K562 (cell line): ENCODE results near the gene ZNF546. TPM values are rescaled to one million over a fixed set of nuclear protein-coding genes. Genes with fewer than 3 reads are reported as not detected.

Experiments
- CBX1 ChIP-seq: sonication (generic); IDR thresholded peaks from 2 replicates; pipeline ENCODE4 v1.6.1; 2016; ENCODE audit warnings: antibody characterized with exemption, low read depth, mild to moderate bottlenecking
- CREB1 ChIP-seq, 2 experiments: sonication (generic) in 1 of 2; formaldehyde crosslinking in 1 of 2; IDR thresholded peaks; 2 replicates each; pipeline versions ENCODE4 v1.6.1 to v1.8.0; 2012 to 2022; ENCODE audit warnings: inconsistent platforms in 1 of 2, mild to moderate bottlenecking in 1 of 2, missing genetic modification reagents in 1 of 2, moderate library complexity in 1 of 2
- E2F6 ChIP-seq, 2 experiments: IDR thresholded peaks; 2 replicates each; pipeline ENCODE4 v1.6.1; 2011; ENCODE audit warnings: borderline replicate concordance in 1 of 2, control low read depth in 1 of 2, low read depth in 1 of 2, low read length in 1 of 2, mild to moderate bottlenecking in 1 of 2, mixed read lengths in 1 of 2, moderate library complexity in 1 of 2; ENCODE audit not compliant: insufficient read depth in 1 of 2, insufficient read length in 1 of 2, poor library complexity in 1 of 2, severe bottlenecking in 1 of 2; ENCODE audit errors: extremely low read depth in 1 of 2
- FOXJ2 ChIP-seq: fragments of 200-800 bp; sonication (Bioruptor generic); IDR thresholded peaks from 2 replicates; pipeline ENCODE4 v1.6.1; 2016; ENCODE audit warnings: missing genetic modification characterization, missing compliant biosample characterization
- FOXJ3 ChIP-seq: sonication (generic); formaldehyde crosslinking; IDR thresholded peaks from 2 replicates; pipeline ENCODE4 v1.4.0; 2020; ENCODE audit warnings: mild to moderate bottlenecking, missing genetic modification reagents
- HDAC1 ChIP-seq, 2 experiments: fragments of 450-650 bp; IDR thresholded peaks; 2 replicates each; pipeline ENCODE4 v1.6.1; 2016 to 2017; ENCODE audit warnings: inconsistent platforms in 1 of 2, mild to moderate bottlenecking in 1 of 2, moderate library complexity in 1 of 2
- MCM2 ChIP-seq: fragments of 450-650 bp; IDR thresholded peaks from 2 replicates; pipeline ENCODE4 v1.6.1; 2017; ENCODE audit warnings: low read depth, mild to moderate bottlenecking
- RAD21 ChIP-seq, 2 experiments: fragments of 250-450 bp in 1 of 2; fragments of 450-650 bp in 1 of 2; sonication (Bioruptor Pico) in 1 of 2; formaldehyde crosslinking in 1 of 2; IDR thresholded peaks in 1 of 2; conservative IDR thresholded peaks in 1 of 2; 2 replicates each; pipeline versions ENCODE4 v1.4.0 to v1.8.0; 2020 to 2022; ENCODE audit warnings: mild to moderate bottlenecking in 2 of 2, moderate library complexity in 1 of 2
- SP1 ChIP-seq: sonication (generic); formaldehyde crosslinking; IDR thresholded peaks from 2 replicates; pipeline ENCODE4 v1.8.1; 2022; ENCODE audit warnings: mild to moderate bottlenecking, missing genetic modification reagents
- ZBTB11 ChIP-seq, 3 experiments: fragments of 200-800 bp in 1 of 3; fragments of 250-450 bp in 1 of 3; fragments of 450-650 bp in 1 of 3; sonication (Bioruptor Pico) in 1 of 3; sonication (Bioruptor generic) in 1 of 3; formaldehyde crosslinking in 1 of 3; IDR thresholded peaks; 2 replicates each; pipeline versions ENCODE4 v1.6.1 to v1.8.0; 2016 to 2022; ENCODE audit warnings: mild to moderate bottlenecking in 2 of 3, missing genetic modification characterization in 2 of 3, missing compliant biosample characterization in 1 of 3, moderate library complexity in 1 of 3
- ZMIZ1 ChIP-seq, 2 experiments: fragments of 150-350 bp in 1 of 2; IDR thresholded peaks; 2 replicates each; pipeline ENCODE4 v1.6.1; 2012 to 2016; ENCODE audit warnings: low read depth in 2 of 2, low read length in 2 of 2, mild to moderate bottlenecking in 1 of 2, moderate library complexity in 1 of 2
- ZNF707 ChIP-seq: fragments of 250-450 bp; sonication (Bioruptor Pico); conservative IDR thresholded peaks from 2 replicates; pipeline ENCODE4 v1.8.0; 2022; ENCODE audit warnings: inconsistent platforms, mild to moderate bottlenecking, moderate library complexity
- ZNF766 ChIP-seq: fragments of 200-800 bp; sonication (Bioruptor generic); conservative IDR thresholded peaks from 2 replicates; pipeline ENCODE4 v1.6.1; 2016; ENCODE audit warnings: missing genetic modification characterization, missing compliant biosample characterization
- ZZZ3 ChIP-seq: fragments of 450-650 bp; IDR thresholded peaks from 2 replicates; pipeline ENCODE4 v1.6.1; 2016; ENCODE audit warnings: antibody characterized with exemption, mild to moderate bottlenecking, moderate library complexity
- polyA plus RNA-seq, 8 experiments: library from polyadenylated mRNA; depleted of rRNA in 4 of 8; stranded (reverse) in 5 of 8; unstranded in 3 of 8; fragments of >200 nt; fragmentation: Nextera tagmentation in 2 of 8; fragmentation: Illumina TruSeq in 1 of 8; extraction: Ambion mirVana in 2 of 8; extraction: Trizol in 1 of 8; gene quantifications; 2 replicates each; pipeline versions ENCODE4 v1.2.1 to v1.2.3, GENCODE V29; 2011 to 2014; ENCODE audit warnings: inconsistent platforms in 1 of 8, missing spikeins in 1 of 8
- total RNA-seq, 7 experiments: library from RNA; depleted of rRNA in 6 of 7; stranded (reverse); fragments of >200 nt in 6 of 7; fragmentation: Illumina TruSeq in 2 of 7; extraction: Trizol in 2 of 7; gene quantifications; 2 replicates each; pipeline versions ENCODE4 v1.2.1 to v1.2.3, GENCODE V29; 2011 to 2021; ENCODE audit warnings: low replicate concordance in 1 of 7

Gene ZNF546
- total and polyA plus RNA-seq, 9 of the 15 experiments (the other 6 are each of a cell fraction or from before 2014, with no cell fraction given): 0.73 to 5.1 (median 2.2) TPM

GRCh38 chr19:39970675-39971379, 26.0 kb upstream of the ZNF546 start, which contains the start of gene PSMC4 (continued):
- TF ChIP-seq ZBTB11 (CRISPR knock-in tag; IDR thresholded peaks at IDR 0.05): peak in 1 of 3 experiments; percentile 75; a peak in 2 of 6 replicates
- TF ChIP-seq ZNF707: no peak
- TF ChIP-seq HDAC1 (IDR thresholded peaks at IDR 0.05): peak in 1 of 2 experiments; percentile 76; a peak in 2 of 4 replicates
- TF ChIP-seq FOXJ2 (tag): no peak
- peak; percentile 93 for TF ChIP-seq SP1 (CRISPR knock-in tag)
- TF ChIP-seq CREB1 (IDR thresholded peaks at IDR 0.05): peak; percentile 92
- TF ChIP-seq CREB1 (CRISPR knock-in tag; IDR thresholded peaks at IDR 0.05): peak; percentile 95
- 0 out of 4 replicates have a peak, but pooled peaks of 1 of the 2 experiments have one; percentile 16 for TF ChIP-seq ZMIZ1 (IDR thresholded peaks at IDR 0.05; ENCODE audit: low read depth in 2 of 2, low read length in 2 of 2)
- TF ChIP-seq ZZZ3: no peak
- no peak for TF ChIP-seq MCM2
- TF ChIP-seq CBX1: no peak; the same call in 1 of the 2 replicates
- TF ChIP-seq RAD21 (CRISPR knock-in tag; conservative IDR thresholded peaks at IDR 0.05 in 1 of 2, IDR thresholded peaks at IDR 0.05 in 1 of 2): peak; percentile 84 to 88
- no peak for TF ChIP-seq FOXJ3
- 0 out of 2 replicates have a peak, but pooled peaks have one; percentile 55 for TF ChIP-seq ZNF766
- peak; percentile 95 to 96 for TF ChIP-seq E2F6 (IDR thresholded peaks at IDR 0.05; ENCODE audit: borderline replicate concordance in 1 of 2, extremely low read depth in 1 of 2, insufficient read depth in 1 of 2, insufficient read length in 1 of 2, low read depth in 1 of 2, low read length in 1 of 2, poor library complexity in 1 of 2, severe bottlenecking in 1 of 2)
